Measurements from ENCODE around the gene AASDH. TPM values are rescaled to one million over a fixed set of nuclear protein-coding genes. Genes with fewer than 3 reads are reported as not detected.

The AASDH gene
- total RNA-seq, 1 donor: 16.3 TPM

DNA sequence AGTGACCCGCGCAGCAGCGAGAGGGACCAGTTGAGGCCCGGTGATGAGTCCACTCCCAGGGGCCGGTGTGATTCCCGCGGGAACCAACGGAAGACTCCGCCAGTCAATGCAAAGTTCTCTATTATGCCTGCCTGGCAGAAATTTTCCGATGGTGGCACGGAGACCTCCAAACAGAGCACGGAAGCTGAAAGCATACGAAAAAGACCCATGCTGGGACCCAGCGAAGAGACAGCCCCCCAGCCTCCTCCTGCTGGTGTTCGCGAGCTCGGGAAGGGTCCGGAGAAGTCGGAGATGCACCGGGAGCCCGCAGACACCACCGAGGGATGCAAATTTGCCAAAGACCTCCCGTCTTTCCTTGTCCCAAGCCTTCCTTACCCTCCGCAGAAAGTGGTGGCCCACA, 71.7 kb downstream of the AASDH start:
- Histone ChIP-seq H3K4me3 (ENCODE audit: low read length) (no peak overlapping the region), H3K4me1 (ENCODE audit: insufficient read depth, low read length) (no peaks in the 10 kb centered on the region), H3K9me3 (ENCODE audit: low read depth, low read length) (no peaks in the 10 kb centered on the region), H3K27me3 (ENCODE audit: insufficient read depth, low read length) (no peaks in the 10 kb centered on the region)

GRCh38 chr4:56315041-56315440, 72.2 kb downstream of the AASDH start:
- no peaks in the 10 kb centered on the region for H3K9me3 ChIP-seq (ENCODE audit: low read depth, low read length)
- no peaks in the 10 kb centered on the region for H3K4me1 ChIP-seq (ENCODE audit: insufficient read depth, low read length)
- H3K27me3 ChIP-seq (ENCODE audit: insufficient read depth, low read length): no peaks in the 10 kb centered on the region
- H3K4me3 ChIP-seq (ENCODE audit: low read length): no peak overlapping the region

GRCh38 chr4:56314207-56314915, 72.9 kb downstream of the AASDH start:
- H3K9me3 ChIP-seq (ENCODE audit: low read depth, low read length): no peaks in the 10 kb centered on the region
- H3K27me3 ChIP-seq (ENCODE audit: insufficient read depth, low read length): no peaks in the 10 kb centered on the region
- no peaks in the 10 kb centered on the region for H3K4me1 ChIP-seq (ENCODE audit: insufficient read depth, low read length)
- no peak overlapping the region for H3K4me3 ChIP-seq (ENCODE audit: low read length)

DNA sequence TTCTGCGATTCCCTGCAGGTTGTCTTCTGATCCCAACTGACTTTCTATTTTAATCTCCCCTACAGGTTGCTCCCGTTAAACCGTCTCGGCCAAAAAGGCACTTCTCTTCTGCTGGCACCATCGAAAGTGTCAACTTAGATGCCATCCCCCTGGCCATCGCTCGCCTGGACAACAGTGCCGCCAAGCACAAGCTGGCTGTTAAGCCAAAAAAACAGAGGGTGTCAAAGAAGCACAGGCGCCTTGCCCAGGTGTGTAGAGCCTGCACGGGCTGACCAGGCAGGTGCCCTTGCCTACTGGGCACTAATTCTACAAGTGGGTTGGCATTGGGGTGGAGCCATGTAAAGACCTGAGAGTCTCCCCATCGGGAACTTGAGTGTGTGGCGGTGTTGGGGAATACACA, 74.2 kb downstream of the AASDH start:
- Histone ChIP-seq H3K4me3 (ENCODE audit: low read length) (no peak overlapping the region), H3K4me1 (ENCODE audit: insufficient read depth, low read length) (no peaks in the 10 kb centered on the region), H3K27me3 (ENCODE audit: insufficient read depth, low read length) (no peaks in the 10 kb centered on the region), H3K9me3 (ENCODE audit: low read depth, low read length) (no peaks in the 10 kb centered on the region)

DNA sequence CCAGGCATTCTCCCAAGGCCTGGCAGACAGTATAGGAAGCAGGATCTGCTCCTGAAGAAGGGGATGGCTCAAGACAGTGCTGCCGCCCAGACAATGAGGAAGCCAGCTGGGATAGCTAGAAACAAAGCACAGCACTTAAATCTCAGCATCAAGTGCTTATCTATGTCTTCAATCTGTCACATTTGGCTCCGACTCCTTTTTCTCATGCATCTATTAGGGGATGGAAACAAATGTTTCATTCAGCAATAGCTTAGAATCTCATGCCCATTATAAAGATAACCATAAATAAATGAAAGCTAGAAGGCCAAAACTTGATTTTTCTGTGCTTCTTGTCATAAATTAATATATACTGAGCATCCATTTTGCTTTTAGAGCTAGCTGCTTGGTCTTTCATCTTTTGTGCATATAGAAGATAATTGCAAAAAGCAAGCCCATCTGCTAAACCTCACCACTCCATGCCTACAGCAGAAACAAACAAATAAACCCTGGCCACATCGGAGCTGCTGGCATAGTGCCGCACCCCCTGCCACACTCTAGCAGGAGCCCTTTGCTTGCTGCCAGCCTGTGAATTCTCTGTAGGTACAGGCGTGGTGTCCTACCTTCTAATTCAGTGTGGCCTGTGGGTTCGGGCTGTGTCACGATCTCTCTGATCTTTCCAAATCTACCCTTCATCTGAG, 75.9 kb downstream of the AASDH start:
- Histone ChIP-seq H3K27me3 (ENCODE audit: insufficient read depth, low read length) (no peaks in the 10 kb centered on the region), H3K4me3 (ENCODE audit: low read length) (no peak overlapping the region), H3K4me1 (ENCODE audit: insufficient read depth, low read length) (no peaks in the 10 kb centered on the region), H3K9me3 (ENCODE audit: low read depth, low read length) (no peaks in the 10 kb centered on the region)

DNA sequence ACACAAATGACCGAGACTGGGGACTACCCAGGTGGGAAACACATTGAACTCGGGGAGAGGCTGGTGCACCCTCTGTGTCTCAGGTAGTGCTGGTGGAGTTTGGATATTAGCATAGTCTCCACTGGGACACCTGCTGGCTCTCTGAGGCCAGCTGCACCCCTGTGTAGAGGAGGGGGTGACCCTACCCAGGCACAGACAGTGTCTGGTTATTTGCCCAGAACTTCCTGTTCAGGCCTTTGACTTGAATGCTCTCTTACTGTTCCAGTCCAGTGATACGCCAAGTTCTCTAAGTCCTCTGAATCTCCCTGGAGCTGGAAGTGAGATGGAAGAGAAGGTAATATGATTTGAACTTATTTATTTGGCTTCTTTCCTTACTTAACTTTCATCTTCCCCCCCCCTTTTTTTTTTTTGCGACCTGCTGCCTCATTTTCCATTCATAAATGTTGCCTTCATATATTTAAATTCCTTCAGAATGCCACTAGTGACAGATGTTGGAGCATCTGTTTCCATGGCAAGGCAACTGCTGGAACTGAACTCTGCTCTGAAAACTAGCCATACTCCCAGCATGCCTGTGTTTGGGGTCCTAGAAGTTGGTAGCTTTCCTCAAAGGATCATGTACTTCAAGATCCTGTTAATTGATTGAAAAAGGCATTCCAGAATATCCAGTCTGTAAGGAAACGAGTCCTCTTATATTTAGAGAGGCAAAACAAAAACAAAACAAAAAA, 76.7 kb downstream of the AASDH start:
- no peaks in the 10 kb centered on the region for H3K27me3 ChIP-seq (ENCODE audit: insufficient read depth, low read length)
- H3K9me3 ChIP-seq (ENCODE audit: low read depth, low read length): no peaks in the 10 kb centered on the region
- H3K4me3 ChIP-seq (ENCODE audit: low read length): no peak overlapping the region
- H3K4me1 ChIP-seq (ENCODE audit: insufficient read depth, low read length): no peaks in the 10 kb centered on the region

- Histone ChIP-seq H3K9me3 (ENCODE audit: low read depth, low read length) (no peaks in the 10 kb centered on the region), H3K4me3 (ENCODE audit: low read length) (no peak overlapping the region), H3K27me3 (ENCODE audit: insufficient read depth, low read length) (no peaks in the 10 kb centered on the region), H3K4me1 (ENCODE audit: insufficient read depth, low read length) (no peaks in the 10 kb centered on the region)
Observed at GRCh38 chr4:56308384-56308783, 78.9 kb downstream of the AASDH start.

DNA sequence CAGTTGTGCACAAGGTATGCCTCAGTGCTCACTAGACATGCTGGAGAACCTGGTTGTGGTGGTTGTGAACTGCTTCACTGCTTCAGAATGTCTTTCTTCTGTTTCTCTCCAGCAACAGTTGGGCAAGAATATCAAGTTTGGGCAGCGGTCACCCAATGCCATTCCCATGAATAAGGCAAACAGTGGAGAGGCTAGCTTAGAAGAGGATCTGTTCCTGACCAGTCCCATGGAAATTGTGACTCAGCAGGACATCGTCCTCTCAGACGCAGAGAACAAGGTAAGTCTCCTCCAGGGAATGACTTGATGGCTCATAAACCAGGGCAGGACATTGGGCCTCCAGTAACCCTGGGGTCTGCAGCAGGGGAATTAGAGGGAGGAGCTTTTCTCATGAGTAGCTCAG, 79.9 kb downstream of the AASDH start:
- H3K9me3 ChIP-seq (ENCODE audit: low read depth, low read length): no peaks in the 10 kb centered on the region
- no peak overlapping the region for H3K4me3 ChIP-seq (ENCODE audit: low read length)
- H3K27me3 ChIP-seq (ENCODE audit: insufficient read depth, low read length): no peaks in the 10 kb centered on the region
- H3K4me1 ChIP-seq (ENCODE audit: insufficient read depth, low read length): no peaks in the 10 kb centered on the region

GRCh38 chr4:56305390-56305789, 81.9 kb downstream of the AASDH start:
- no peaks in the 10 kb centered on the region for H3K9me3 ChIP-seq (ENCODE audit: low read depth, low read length)
- no peak overlapping the region for H3K4me3 ChIP-seq (ENCODE audit: low read length)
- no peaks in the 10 kb centered on the region for H3K27me3 ChIP-seq (ENCODE audit: insufficient read depth, low read length)
- H3K4me1 ChIP-seq (ENCODE audit: insufficient read depth, low read length): peaks cover 4% of the 10 kb centered on the region

DNA sequence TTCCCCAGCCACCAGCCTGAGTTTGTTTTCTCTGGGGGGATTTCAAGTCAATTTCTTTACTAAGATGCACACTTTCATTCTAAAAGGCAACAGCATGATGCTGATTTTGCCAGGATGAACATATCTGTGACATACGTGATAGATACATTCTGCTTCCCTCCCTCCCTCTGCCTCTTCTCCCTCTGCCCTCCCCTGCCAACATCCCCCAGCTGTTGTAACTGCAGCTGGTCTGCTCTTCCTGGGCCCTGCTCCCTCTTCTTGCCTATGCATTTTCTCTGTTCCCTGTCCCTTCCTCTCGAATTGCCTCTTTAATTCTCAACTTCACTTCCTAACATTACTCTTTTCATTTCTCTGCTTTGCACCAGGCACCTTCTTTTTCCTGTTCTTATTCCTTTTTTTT, 83.4 kb downstream of the AASDH start:
- H3K9me3 ChIP-seq (ENCODE audit: low read depth, low read length): no peaks in the 10 kb centered on the region
- peaks cover 4% of the 10 kb centered on the region for H3K4me1 ChIP-seq (ENCODE audit: insufficient read depth, low read length)
- H3K4me3 ChIP-seq (ENCODE audit: low read length): no peak overlapping the region
- H3K27me3 ChIP-seq (ENCODE audit: insufficient read depth, low read length): no peaks in the 10 kb centered on the region

GRCh38 chr4:56302760-56303159, 84.5 kb downstream of the AASDH start:
- H3K4me3 ChIP-seq (ENCODE audit: low read length): no peak overlapping the region
- H3K27me3 ChIP-seq (ENCODE audit: insufficient read depth, low read length): no peaks in the 10 kb centered on the region
- H3K4me1 ChIP-seq (ENCODE audit: insufficient read depth, low read length): peaks cover 4% of the 10 kb centered on the region
- no peaks in the 10 kb centered on the region for H3K9me3 ChIP-seq (ENCODE audit: low read depth, low read length)

DNA sequence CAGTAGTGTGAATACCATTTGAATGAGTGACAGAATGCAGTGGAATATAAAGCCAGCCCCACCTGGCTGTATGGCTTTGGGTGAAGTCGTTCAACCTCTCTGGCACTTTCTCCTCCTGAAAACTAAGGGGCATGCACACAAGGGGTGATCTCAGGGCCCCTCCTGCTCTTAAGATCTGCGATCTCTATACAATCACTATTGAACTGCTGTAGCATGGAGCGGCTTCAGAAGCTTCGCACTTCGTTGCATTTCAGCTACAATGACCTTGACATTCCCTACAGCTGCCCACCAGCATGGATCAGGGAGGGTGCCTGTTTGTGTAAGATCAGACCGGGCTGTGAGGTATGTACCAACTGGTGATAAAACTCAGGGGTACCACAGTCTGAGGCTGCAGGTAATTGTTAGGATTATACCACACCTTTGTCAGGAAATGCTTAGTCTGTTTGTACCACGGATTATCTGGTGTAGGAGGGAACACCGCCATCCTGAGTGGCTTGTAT, 85.2 kb downstream of the AASDH start:
- Histone ChIP-seq H3K4me1 (ENCODE audit: insufficient read depth, low read length) (peaks cover 4% of the 10 kb centered on the region), H3K27me3 (ENCODE audit: insufficient read depth, low read length) (no peaks in the 10 kb centered on the region), H3K4me3 (ENCODE audit: low read length) (no peak overlapping the region), H3K9me3 (ENCODE audit: low read depth, low read length) (no peaks in the 10 kb centered on the region)

DNA sequence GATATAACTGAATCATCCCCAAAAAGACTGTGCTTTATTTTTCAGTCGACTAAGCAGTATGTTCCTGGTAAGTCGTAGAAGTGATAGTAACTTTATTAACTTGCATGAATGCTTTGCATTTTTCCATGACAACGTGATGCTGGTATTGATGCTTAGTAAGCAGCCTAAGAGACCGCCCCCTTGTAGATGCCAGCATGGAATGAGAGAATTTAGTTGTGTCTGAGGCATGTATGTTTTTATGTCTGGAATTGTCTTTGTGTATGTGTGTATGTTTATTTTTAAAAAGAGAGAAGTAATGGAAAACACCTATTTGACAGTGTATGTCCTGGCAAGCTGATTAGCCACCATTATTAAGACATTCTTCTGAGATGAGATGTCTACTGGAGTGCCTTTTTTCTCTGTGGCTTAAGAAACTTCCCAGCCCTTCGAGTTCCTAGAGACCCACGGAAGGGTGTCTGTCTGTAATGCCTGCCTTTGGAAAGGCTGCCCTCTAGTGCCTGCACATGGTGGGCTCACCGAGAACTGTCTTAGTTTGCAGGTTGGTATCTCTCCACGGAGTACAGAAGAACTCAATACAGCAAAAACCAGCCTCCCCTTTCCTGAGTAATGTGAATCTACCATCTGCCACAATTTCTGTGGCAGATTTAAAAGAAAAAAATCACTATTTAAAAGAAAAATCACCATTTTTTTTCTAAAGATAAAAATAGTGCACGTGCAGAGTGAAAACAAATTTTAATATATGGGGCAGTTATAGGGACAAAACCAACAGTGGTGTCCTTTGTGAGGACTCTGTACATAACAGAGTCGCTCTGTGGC, 85.9 kb downstream of the AASDH start:
- no peaks in the 10 kb centered on the region for H3K27me3 ChIP-seq (ENCODE audit: insufficient read depth, low read length)
- H3K4me1 ChIP-seq (ENCODE audit: insufficient read depth, low read length): peaks cover 4% of the 10 kb centered on the region
- H3K4me3 ChIP-seq (ENCODE audit: low read length): no peak overlapping the region
- no peaks in the 10 kb centered on the region for H3K9me3 ChIP-seq (ENCODE audit: low read depth, low read length)

DNA sequence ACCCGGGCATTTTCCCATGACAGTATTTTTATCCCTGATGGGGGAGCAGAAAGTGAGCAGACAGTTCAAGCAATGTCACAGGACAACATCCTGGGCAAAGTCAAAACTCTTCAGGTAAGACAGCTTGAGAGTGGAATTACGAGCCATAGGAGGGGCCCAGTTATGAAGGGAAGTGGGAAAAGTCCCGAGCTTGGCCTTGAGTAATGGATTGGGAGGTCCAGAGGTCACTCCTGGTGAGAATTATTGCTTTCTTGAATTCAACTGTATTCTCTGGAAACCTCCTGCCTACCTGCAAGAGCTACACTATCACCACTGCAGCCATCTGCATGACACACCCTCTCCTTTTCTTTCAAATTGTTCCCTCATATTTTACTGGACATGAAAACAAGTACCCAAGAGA, 89.1 kb downstream of the AASDH start:
- Histone ChIP-seq H3K4me1 (ENCODE audit: insufficient read depth, low read length) (peaks cover 4% of the 10 kb centered on the region), H3K9me3 (ENCODE audit: low read depth, low read length) (no peaks in the 10 kb centered on the region), H3K4me3 (ENCODE audit: low read length) (no peak overlapping the region), H3K27me3 (ENCODE audit: insufficient read depth, low read length) (no peaks in the 10 kb centered on the region)

DNA sequence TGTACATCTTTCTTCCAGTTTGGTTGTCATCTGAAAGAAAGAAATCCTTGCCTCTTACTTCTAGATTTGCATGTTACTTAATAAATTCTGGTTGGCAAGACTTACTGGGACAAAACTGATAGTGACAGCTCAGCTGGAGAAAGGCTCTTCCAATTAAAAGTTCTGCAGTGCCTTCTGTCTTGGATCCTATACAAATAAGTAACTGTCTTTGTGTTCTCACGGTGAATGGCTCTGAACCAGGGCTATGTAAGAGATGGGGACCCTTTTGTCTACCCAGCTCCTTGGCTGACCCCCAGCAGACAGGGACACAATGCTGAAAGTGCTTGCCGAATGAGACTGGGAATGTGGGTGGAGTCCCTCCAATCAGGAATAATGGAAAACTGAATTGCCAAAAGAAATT, 89.5 kb downstream of the AASDH start:
- no peaks in the 10 kb centered on the region for H3K9me3 ChIP-seq (ENCODE audit: low read depth, low read length)
- H3K4me3 ChIP-seq (ENCODE audit: low read length): no peak overlapping the region
- no peaks in the 10 kb centered on the region for H3K27me3 ChIP-seq (ENCODE audit: insufficient read depth, low read length)
- peaks cover 4% of the 10 kb centered on the region for H3K4me1 ChIP-seq (ENCODE audit: insufficient read depth, low read length)
